Measurements from ENCODE around the gene OMP. TPM values are rescaled to one million over a fixed set of nuclear protein-coding genes. Genes with fewer than 3 reads are reported as not detected.

Gene OMP
- total RNA-seq, 1 donor from 2014 or later, result not detected

DNA sequence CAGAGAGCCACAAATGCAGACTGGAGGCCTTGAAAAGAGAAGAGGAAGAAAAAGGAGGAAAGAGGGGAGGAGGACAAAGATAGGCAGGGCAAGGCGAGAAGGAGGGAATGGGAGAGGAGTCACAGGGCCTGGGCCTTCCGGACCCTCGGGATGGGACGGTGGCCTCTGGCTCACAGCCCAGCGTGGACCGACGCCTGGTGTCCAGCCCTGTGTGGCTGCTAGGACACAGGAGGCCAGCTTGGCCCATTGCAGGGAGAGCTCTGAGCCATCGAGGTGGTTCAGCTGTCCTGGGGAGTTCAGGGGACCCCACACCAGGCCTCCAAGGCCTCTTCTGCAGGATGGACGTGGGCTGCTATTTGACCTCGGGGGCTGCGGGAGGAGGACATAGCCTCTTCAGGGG lies 34.8 kb downstream of the OMP start:
- intact Hi-C loops (cut with micrococcal nuclease), result no loop called here

DNA sequence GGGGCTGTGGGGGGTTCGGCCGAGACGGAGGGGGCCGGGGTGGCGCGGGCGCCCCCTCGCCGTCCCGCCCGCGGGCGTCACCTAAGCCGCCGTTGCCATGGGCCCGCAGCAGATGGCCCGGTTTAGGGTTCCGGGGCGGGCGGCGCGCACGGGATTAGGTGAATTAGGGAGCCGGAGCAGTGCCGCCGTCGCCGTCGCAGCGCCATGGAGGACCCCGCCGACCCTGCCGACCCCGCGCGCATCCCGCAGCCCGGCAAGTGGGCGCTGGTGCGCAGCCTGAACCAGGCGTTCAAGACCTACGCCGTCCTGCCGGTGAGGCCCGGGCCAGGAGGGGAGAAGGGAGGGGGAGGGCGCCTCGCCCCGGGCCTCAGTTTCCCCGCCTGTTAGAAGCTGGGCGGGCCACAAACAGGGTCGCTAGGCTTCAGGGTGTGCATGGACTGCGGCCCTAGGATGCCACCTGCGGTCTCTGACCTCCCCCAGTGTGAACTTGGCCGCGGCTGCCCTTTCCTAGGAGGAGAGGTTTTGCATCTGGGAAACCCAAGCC lies 35.5 kb downstream of the OMP start:
- intact Hi-C loops (cut with micrococcal nuclease), result no loop called here

DNA sequence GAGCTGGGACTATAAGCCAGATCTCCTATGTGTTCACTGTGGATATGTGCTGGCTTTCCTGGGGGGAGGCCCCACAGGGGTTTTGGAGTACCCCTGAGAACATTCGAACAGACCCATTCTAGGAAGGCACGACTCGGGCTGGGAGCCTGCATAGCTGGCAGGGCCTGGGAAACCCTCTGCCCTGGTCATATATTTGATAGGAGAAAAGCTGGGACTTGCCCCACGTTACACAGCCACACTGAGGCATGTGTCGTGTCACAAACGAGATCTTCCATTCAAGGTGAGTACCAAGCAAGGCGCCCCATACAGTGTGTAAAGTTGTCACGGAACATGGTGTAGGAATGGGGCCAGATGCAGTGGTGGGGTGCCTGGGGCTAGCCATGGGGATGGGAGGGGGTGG lies 36.6 kb downstream of the OMP start:
- intact Hi-C loops (cut with micrococcal nuclease), result no loop called here

DNA sequence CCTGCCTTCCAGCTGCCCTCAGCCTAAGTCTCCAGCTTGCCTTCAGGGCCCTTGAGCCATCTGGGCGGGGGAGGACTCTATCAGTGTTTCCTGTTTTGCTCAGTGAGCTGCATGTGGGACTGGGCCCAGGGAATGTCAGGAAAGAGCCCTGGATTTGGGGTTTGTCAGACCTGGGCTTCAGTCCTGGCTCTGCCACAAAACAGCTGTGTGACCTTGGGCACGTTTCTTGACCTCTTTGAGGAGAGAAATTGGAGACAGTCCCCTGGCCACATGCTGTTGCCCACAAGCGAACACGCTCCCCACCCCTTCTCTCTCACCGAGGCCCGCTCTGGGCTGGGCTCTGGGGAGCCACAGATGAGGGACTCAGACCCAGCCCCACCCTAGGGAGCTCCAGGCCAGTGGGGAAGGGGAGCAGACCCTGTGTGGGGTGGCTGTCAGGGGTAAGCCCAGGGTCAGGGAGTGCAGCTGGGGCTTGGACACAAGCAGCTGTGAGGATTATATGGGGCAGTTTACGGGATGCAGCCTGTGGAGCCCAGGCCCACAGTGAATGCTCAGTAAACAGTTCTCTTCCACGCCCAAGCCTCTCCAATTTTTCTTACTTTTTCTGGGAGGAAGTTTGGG lies 37.7 kb downstream of the OMP start:
- intact Hi-C loops (cut with micrococcal nuclease), result no loop called here

DNA sequence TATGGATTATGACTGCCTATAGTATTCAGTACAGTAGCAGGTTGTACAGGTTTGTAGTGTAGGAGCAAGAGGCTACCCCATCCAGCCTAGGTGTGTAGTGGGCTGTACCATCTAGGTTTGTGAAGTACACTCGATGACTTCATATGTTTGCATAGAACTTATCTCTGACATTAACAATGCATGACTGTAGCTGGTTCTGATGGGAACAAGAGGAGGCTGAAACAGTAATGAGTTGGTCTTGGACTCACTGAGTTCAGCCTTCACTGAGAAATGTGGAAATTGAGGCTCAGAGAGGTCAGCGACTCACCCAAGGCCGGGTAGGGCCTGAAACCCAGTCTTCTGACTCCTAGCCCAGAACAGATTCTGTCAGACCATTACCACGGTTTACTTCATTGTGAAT lies 38.4 kb downstream of the OMP start:
- intact Hi-C loops (cut with micrococcal nuclease), result no loop called here

DNA sequence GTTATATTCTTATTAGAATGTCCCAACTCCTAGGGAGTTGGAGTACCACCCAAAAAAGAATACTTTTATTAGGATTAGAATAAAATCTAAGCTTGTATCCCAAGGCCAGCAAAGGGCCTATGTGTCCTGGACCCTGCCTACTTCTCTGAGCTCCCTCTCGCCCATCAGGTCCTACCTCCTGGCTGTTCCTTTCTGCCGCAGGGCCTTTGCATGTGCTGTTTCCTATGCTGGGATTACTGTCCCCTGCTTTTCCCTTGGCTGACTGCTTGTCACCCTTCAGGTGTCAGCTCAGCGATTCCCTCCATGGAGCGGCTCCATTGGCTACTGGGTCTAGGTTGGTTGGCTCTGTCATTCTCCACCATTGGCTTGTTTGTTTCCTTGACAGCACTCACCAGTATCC lies 38.8 kb downstream of the OMP start:
- intact Hi-C loops (cut with micrococcal nuclease), result no loop called here

DNA sequence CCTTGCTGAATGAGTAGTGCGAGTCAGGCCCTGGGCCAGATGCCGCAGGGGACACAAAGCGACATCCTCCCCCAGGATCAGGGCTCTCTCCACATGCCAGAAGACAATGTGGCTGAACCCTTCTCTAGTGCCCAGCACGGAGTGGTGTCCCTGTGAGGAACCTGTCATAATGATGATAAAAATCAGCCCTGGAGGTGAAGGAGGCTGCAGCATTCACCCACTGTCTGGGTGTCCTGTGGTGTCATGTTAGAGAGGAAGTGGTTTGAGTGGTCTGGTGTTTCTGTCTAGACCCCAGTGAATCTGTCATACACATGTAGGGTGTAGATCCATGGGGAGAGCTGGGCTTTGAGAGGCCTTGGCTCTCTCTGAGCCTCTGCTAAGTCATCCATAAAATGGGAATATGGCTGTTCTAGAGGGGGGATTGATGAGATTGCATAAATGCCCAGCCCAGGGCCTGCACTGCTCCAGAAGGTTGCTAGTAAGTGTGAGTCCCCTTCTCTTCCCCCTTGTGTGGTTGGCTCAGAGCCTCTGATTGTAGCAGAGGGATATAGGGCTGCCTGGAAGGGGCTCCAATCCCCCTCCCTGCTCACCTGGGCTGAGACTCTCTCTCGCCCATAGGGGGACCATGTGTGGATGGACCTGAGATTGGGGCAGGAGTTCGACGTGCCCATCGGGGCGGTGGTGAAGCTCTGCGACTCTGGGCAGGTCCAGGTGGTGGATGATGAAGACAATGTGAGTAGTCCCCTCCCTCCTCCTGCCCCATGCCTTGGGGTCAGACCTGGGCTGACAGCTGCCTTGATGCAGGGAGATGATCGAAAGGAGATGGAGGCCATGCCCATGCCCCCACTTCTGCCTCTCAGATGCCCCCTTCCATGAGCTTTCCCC lies 39.7 kb downstream of the OMP start:
- intact Hi-C loops (cut with micrococcal nuclease), result no loop called here

DNA sequence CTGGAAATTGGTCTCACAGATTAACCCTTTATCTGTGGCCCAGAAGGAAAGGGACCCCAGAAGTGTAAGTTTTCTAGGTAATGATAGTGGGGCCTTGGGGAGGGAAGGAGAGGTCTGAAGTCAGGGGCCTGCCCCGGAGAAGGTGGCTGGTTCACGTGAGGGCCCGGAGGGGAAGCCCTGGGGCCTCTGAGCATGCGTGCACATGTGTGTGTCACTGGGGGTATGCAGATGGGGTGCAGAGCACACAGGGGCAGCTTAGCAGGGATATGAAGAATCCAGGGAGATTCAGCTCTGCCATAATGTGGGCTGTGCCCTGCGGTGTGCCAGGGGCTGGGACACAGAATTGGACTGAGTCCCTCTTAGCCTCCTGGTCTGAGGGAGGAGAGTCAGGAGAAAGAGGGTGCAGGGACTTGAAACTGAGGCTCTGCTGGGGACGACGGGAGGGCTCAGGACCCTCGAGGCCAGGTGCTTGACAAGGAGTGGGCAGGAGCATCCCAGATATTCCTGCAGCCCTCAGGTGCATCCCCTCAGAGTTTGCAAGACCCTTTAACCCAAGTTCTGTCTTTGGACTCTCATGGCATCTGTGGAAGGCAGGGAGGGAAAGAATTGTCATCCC lies 40.9 kb downstream of the OMP start:
- intact Hi-C loops (cut with micrococcal nuclease), result no loop called here

DNA sequence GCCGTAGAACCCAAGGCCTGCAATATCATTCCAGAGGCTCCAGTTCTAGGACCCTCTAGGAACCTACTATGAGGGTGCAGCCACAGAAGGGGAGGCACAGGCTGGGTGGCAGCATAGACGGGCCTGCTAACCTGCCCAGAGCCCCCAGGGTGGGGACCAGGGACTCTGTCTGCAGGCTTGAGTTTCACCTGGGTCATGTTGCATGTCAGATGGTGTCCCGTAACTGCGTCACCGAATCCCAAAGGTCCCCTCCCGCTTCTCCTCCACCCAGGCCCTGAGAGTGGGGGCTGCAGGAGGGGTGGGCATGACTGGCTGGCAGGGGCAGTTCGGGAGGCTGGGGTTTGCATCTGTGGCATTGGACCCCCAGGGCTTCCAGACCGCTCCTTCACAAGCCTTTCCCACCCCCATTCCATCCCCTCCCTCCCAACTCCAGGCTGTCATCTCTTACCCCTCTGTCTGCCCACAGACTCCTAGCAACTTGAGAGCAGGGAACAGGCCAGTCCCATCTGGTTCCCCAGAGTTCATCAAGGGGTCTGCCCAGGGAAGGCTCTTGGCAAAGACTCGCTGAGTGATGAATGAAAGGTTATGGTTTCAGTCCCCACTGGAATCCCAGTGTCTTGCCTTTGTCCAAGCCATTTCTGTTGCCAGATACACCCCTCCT lies 41.7 kb downstream of the OMP start:
- intact Hi-C loops (cut with micrococcal nuclease), result no loop called here

DNA sequence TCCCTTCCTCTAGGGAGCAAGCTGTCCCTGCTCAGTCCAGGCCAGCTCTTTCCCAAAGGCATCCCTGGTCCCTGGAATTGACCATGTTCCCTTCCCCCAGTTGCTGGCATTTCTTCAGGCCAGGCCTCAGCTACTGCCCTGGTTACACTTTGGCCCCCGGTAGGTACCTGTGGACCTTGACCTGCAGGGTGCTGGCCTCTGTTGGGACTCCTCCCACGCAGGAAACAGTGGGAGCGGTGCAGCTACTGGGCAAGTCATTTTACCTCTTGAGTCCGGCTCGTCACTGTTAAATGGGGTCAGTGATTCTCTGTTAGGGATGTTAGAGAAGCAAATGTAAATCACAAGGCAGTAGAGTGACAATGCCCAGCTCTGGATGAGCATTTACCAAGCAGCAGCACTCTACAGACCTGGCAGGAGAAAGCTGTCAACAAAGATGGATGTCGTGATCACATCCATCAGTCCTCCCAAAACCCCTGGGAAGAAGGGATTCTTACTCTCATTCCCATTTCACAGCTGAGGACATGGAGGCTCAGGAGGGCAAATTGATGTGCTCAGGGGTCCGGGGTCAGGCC lies 42.3 kb downstream of the OMP start:
- intact Hi-C loops (cut with micrococcal nuclease), result no loop called here

DNA sequence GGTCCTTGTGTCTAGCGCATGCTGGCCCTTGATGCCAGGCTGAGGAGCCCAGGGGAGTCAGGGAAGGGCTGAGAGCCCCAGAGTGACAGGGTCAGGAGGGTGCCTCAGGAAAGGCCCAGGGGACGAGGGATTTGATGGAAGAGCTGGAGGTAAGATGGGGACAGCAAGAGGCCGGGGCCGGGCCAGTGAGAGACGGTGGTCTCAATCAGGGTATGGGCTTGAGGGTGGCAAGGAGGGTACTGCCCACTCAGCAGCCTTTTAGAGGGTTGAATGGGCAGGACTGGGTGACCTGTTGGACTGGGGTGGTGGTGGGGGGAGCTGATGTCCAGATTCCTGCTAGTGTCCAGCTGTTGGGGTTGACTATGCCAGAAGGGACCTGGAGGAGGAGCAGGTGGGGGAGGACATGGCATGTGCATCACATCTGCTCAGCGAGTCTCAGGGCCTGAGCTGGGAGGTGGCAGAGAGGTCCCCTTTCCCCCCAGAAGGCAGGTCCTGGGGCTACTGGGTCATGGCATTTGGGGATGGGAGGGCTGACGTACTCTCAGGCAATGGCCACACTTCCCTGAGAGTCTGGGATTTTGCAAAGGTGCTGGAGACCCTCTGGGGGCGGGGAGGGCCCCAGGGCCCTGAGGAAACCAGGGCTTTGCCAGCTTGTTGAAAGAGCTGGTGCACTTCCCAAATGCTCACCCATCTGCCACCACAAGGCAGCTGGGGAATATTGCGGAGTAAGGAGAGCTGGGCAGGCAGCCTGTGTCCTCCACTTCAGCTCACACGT lies 43.8 kb downstream of the OMP start:
- intact Hi-C loops (cut with micrococcal nuclease), result no loop called here

DNA sequence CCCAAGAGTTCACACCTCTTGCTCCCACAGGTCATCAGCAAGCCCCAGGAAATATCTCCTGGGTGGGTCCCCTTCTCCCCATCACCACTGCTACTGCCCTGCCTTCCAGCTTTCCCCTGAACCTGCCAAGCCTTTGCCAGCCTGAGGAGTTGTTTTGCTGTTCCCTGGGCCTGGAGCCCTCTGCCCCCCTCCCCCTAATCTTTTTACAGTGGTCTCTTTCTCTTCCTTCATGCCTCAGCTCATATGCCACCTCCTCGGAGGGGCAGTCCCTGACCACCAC lies 44.3 kb downstream of the OMP start:
- intact Hi-C loops (cut with micrococcal nuclease), result no loop called here

DNA sequence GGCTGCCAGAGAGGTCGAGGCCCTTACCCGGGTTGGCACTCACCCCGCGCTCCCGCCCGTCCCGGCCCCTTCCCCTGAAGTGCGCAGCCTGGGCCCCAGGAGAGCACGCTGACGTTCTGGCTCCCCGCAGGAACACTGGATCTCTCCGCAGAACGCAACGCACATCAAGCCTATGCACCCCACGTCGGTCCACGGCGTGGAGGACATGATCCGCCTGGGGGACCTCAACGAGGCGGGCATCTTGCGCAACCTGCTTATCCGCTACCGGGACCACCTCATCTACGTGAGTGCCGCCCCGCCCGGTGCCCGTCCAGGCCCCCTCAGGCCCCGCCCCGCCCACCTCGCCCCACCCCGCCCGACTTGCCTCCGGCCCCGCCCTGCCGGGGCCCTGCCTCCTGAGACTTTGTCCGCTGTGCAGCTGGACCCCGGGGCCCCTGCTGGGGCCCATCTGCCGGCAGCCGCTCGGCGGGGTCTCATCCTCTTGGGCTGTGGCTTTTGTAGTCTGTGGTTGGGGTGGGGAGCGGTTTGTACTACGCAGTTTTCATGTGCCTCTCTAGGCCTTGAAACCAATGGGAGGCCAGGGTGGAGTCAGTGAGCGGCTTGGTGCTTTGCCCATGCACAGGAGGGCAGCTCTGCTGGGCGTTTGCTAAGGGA lies 45.2 kb downstream of the OMP start:
- intact Hi-C loops (cut with micrococcal nuclease), result no loop called here

DNA sequence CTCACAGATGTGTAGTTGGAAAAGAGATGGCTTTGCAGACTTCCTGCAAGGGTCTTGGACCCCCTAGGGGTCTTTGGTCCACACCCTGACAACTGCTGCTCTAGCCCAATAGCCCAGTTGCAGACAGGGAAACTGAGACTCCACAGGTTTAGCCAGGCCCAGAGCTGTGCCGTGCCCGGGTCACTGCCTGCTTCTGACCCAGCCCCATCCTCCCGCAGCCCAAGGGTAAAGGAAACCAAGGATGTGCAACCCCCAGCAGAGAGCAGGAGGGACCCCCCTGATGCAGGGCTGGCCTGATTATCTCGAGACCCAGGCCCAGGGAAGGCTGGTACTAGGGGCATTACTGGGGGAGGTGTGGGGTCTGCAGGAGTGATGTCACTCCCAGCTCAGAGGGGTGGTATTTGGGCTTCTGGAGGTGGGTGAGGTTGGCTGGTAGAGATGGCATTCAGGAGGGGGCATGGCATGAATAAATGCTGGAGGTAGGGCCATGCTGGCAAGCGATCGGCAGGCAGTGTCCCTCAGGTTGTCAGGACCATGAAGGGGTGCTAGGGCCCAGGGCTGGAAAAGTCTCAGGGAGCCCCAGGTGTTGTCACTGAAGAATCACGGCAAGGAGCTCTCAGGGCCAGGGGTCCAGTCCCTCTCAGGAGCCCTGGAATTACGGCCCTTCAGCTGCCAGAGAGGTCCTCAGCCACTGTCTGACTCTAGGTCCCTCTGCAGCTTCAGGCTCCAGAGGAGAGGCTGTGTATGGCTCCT lies 46.5 kb downstream of the OMP start:
- intact Hi-C loops (cut with micrococcal nuclease), result no loop called here

DNA sequence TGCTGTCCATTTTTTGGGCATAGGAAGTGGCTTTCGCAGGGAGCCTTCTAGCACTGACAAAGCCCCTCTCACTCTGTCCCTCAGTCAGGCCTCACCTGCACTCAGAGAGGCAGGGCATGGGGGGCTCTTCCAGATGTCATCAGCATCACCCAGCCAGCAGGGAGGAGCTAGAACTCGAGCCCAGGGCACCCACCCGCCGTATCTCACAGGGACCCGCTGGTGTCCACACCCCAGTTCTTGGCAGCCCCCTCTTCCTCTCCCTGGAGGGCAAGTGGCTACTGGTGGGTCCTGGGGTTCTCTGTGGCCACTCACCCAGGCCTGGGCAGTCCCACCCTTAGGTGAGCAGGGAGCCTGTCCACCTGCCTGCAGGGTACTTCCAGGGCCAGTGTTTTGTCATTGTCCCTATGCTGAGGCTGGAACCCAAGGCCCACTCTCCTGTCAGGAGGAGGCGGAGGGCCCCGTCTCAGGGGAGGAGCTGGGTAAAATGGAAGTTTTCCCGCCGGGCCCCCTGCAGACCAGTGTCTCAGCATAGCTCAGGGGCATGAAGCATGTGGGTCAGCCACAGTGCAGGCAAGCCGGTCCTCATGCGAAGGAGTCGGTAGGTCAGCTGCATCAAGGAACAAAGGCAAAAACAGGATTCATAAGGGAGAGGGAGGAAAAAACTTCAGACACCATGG lies 47.2 kb downstream of the OMP start:
- intact Hi-C loops (cut with micrococcal nuclease), result no loop called here

DNA sequence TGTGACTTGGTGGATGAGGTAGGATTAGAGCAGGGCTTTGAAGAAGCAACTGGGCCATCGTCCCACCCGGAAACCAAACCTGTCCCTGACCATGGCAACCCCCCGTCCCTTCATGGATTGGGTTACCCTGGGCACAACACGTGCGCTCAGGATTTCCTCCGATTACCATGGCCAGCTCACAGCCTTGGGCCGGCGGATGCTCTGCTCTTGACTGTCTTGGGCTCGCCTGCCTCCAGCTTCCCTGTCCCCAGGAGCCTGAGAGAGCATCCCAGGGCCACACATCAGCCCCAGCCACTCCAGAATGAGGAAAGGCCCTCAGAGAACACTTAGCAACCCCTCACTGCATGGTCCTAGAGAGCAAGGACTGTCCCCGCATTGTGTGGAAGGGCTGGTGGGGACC lies 48.2 kb downstream of the OMP start:
- intact Hi-C loops (cut with micrococcal nuclease), result no loop called here

DNA sequence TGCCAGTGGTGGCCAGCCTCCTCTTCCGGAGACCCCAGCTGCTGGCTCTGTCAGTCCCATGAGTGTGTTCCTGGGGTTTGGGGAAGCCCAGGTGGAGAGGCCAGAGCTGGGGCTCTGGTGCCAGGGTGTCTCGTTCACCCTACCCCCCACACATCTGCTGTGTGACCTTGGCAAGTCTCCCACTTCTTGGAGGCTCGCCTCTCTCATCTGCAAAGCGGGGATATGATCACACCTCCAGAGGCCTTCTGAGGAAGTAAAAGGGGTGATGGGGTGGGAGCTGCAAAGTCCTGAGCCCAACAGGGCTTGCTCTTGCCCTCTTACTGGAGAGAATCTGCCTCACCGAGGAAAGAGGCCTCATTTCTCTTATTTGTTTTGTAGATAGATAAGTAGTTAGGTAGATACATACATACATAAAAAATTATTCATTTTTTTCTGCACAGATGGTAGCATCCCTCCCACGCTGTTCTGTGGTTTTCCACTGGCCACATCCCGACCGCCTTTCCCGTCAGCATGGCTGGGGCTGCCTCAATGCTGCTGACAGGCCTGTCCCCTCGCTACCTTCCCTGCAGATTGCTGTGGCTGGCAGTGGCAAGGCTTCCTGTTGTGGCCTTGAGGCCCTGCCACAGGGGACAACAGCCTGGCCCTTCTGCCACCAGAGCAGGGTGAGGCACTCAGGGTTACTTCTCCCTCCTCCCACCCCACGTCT lies 49.3 kb downstream of the OMP start:
- intact Hi-C loops (cut with micrococcal nuclease), result no loop called here

DNA sequence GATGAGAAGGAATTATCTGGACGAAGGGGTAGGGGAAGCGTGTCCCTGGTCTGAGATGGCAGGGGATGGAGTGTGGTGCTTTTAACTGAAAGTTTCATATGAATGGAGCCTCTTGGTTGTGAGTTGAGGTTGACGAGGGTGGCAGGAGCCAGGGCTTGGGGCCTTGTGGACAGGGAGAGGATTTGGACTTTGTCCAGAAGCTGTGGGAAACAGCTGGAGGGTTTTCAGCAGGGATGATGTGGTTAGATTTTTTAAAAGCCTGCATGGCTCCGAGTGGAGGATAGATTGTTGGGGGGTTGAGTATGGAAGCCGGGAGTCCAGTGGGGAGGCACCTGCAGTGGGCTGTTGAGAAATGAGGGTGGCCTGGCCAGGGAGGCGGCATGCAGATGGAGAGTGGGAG lies 50.2 kb downstream of the OMP start:
- intact Hi-C loops (cut with micrococcal nuclease), result no loop called here
